PFSK-1 (cell line): ENCODE results near the gene BRINP3.

Experiments used
- POLR2AphosphoS5 ChIP-seq: IDR thresholded peaks from 2 replicates; pipeline ENCODE4 v1.6.1; 2012; ENCODE audit warnings: low read depth, mild to moderate bottlenecking, control low read depth, low read length, moderate library complexity
- SIN3A ChIP-seq: IDR thresholded peaks from 2 replicates; pipeline ENCODE4 v1.6.1; 2012; ENCODE audit warnings: mild to moderate bottlenecking, low read length, moderate library complexity, borderline replicate concordance; ENCODE audit not compliant: insufficient read depth
- TF ChIP-seq, protein P1 (sequence below), 2 experiments: IDR thresholded peaks; 2 replicates each; pipeline versions ENCODE4 v1.6.1 to v1.8.0; 2011 to 2012; ENCODE audit warnings: low read depth in 2 of 2, low read length in 2 of 2, control low read depth in 1 of 2, inconsistent platforms in 1 of 2, mild to moderate bottlenecking in 1 of 2, moderate library complexity in 1 of 2; ENCODE audit not compliant: insufficient read depth in 1 of 2

- TF ChIP-seq POLR2AphosphoS5 (no peak), SIN3A (no peak)
- TF ChIP-seq, protein P1, sequence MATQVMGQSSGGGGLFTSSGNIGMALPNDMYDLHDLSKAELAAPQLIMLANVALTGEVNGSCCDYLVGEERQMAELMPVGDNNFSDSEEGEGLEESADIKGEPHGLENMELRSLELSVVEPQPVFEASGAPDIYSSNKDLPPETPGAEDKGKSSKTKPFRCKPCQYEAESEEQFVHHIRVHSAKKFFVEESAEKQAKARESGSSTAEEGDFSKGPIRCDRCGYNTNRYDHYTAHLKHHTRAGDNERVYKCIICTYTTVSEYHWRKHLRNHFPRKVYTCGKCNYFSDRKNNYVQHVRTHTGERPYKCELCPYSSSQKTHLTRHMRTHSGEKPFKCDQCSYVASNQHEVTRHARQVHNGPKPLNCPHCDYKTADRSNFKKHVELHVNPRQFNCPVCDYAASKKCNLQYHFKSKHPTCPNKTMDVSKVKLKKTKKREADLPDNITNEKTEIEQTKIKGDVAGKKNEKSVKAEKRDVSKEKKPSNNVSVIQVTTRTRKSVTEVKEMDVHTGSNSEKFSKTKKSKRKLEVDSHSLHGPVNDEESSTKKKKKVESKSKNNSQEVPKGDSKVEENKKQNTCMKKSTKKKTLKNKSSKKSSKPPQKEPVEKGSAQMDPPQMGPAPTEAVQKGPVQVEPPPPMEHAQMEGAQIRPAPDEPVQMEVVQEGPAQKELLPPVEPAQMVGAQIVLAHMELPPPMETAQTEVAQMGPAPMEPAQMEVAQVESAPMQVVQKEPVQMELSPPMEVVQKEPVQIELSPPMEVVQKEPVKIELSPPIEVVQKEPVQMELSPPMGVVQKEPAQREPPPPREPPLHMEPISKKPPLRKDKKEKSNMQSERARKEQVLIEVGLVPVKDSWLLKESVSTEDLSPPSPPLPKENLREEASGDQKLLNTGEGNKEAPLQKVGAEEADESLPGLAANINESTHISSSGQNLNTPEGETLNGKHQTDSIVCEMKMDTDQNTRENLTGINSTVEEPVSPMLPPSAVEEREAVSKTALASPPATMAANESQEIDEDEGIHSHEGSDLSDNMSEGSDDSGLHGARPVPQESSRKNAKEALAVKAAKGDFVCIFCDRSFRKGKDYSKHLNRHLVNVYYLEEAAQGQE (IDR thresholded peaks at IDR 0.05; ENCODE audit: insufficient read depth in 1 of 2, low read depth in 2 of 2, low read length in 2 of 2), result no peak
These were observed 124.0 kb downstream of the BRINP3 start for GRCh38 chr1:190353538-190354101.
